IMR-90 (cell line): ENCODE results near the gene COL19A1. TPM values are rescaled to one million over a fixed set of nuclear protein-coding genes. Genes with fewer than 3 reads are reported as not detected.

Source experiments
- ATAC-seq: fragments of 200-7000 bp; cut with Tn5 transposase; 2 replicates; pipeline ENCODE4 v1.9.1; 2020; ENCODE audit warnings: low read depth, mild to moderate bottlenecking, moderate library complexity
- BruUV-seq: library from RNA; stranded (reverse); fragments of 400-500 nt; replicated peaks from 2 replicates; lab custom pipeline; 2021; lab: Mats Ljungman, UMichigan
- CTCF ChIA-PET: fragments of 300-600 bp; formaldehyde crosslinking; extraction: SDS; loops from one replicate; lab custom pipeline; 2021; ENCODE audit warnings: antibody characterized with exemption; lab: Yijun Ruan, JAX
- POLR2A ChIA-PET: fragments of 300-600 bp; sonication (Branson Sonifier 250); formaldehyde crosslinking; loops from one replicate; lab custom pipeline; 2022; ENCODE audit warnings: antibody characterized with exemption; ENCODE audit not compliant: unreplicated experiment; lab: Charles Lee
- DNase-seq: peaks from one replicate; pipeline ENCODE4 v3.0.0; 2013
- H2AFZ ChIP-seq: replicated peaks from 2 replicates; pipeline ENCODE3; 2013; ENCODE audit warnings: low read length, mild to moderate bottlenecking; ENCODE audit not compliant: poor library complexity
- H2AK5ac ChIP-seq: 2 replicates; pipeline ENCODE4 v1.6.1; 2013; ENCODE audit warnings: low read depth, low read length, inconsistent platforms
- H2AK9ac ChIP-seq: replicated peaks from 2 replicates; pipeline ENCODE3; 2013; ENCODE audit warnings: mild to moderate bottlenecking, low read depth, low read length, moderate library complexity; ENCODE audit not compliant: poor library complexity
- H2BK120ac ChIP-seq: 2 replicates; pipeline ENCODE4 v1.6.1; 2013; ENCODE audit warnings: low read depth, low read length, inconsistent platforms
- H2BK15ac ChIP-seq: 3 replicates; pipeline ENCODE4 v1.6.1; 2013; ENCODE audit warnings: low read depth, low read length, inconsistent platforms
- H2BK20ac ChIP-seq: 2 replicates; pipeline ENCODE4 v1.6.1; 2013; ENCODE audit warnings: low read depth, mild to moderate bottlenecking, inconsistent platforms, low read length, moderate library complexity
- H2BK5ac ChIP-seq: 2 replicates; pipeline ENCODE4 v1.6.1; 2013; ENCODE audit warnings: mild to moderate bottlenecking, low read depth, low read length, inconsistent platforms; ENCODE audit not compliant: poor library complexity, severe bottlenecking
- H3K14ac ChIP-seq: replicated peaks from 2 replicates; pipeline ENCODE4 v1.6.1; 2013; ENCODE audit warnings: low read depth, low read length, inconsistent platforms
- H3K18ac ChIP-seq: 2 replicates; pipeline ENCODE4 v1.6.1; 2013; ENCODE audit warnings: low read depth, low read length, control low read depth
- H3K23ac ChIP-seq: 2 replicates; pipeline ENCODE4 v1.6.1; 2013; ENCODE audit warnings: low read depth, low read length, inconsistent platforms
- H3K27ac ChIP-seq: 2 replicates; pipeline ENCODE4 v1.5.1; 2013; ENCODE audit warnings: mild to moderate bottlenecking, control low read depth, low read length; ENCODE audit not compliant: insufficient read depth
- H3K27me3 ChIP-seq: 2 replicates; pipeline ENCODE4 v1.6.1; 2013; ENCODE audit warnings: low read length; ENCODE audit not compliant: control insufficient read depth, insufficient read depth
- H3K36me3 ChIP-seq: 2 replicates; pipeline ENCODE4 v1.6.1; 2013; ENCODE audit warnings: low read length, mixed read lengths; ENCODE audit not compliant: control insufficient read depth, insufficient read depth
- H3K4ac ChIP-seq: 2 replicates; pipeline ENCODE4 v1.6.1; 2013; ENCODE audit warnings: low read depth, low read length, inconsistent platforms
- H3K4me1 ChIP-seq: 2 replicates; pipeline ENCODE4 v1.6.1; 2013; ENCODE audit warnings: low read length, mixed read lengths; ENCODE audit not compliant: control insufficient read depth, insufficient read depth
- H3K4me2 ChIP-seq: 2 replicates; pipeline ENCODE4 v1.6.1; 2013; ENCODE audit warnings: low read depth, mild to moderate bottlenecking, control low read depth, low read length, moderate library complexity
- H3K4me3 ChIP-seq: 2 replicates; pipeline ENCODE4 v1.5.1; 2013; ENCODE audit warnings: low read depth, mild to moderate bottlenecking, control low read depth, low read length, moderate library complexity; ENCODE audit not compliant: insufficient read depth
- H3K56ac ChIP-seq: 2 replicates; pipeline ENCODE4 v1.6.1; 2013; ENCODE audit warnings: low read length, inconsistent platforms; ENCODE audit not compliant: insufficient read depth; ENCODE audit errors: extremely low read depth
- H3K79me1 ChIP-seq, 2 experiments: 2 replicates each; pipeline ENCODE4 v1.6.1; 2013; ENCODE audit warnings: low read length in 2 of 2, inconsistent platforms in 1 of 2, low read depth in 1 of 2
- H3K9ac ChIP-seq: 2 replicates; pipeline ENCODE4 v1.6.1; 2013; ENCODE audit warnings: low read depth, low read length, control low read depth
- H3K9me1 ChIP-seq: 2 replicates; pipeline ENCODE4 v1.6.1; 2013; ENCODE audit warnings: low read length, inconsistent platforms; ENCODE audit not compliant: insufficient read depth
- H3K9me3 ChIP-seq: 2 replicates; pipeline ENCODE4 v1.6.1; 2013; ENCODE audit warnings: low read length; ENCODE audit not compliant: control insufficient read depth, insufficient read depth
- H4K20me1 ChIP-seq: 2 replicates; pipeline ENCODE4 v1.6.1; 2013; ENCODE audit warnings: low read length, inconsistent platforms; ENCODE audit not compliant: insufficient read depth
- H4K5ac ChIP-seq: 2 replicates; pipeline ENCODE4 v1.6.1; 2013; ENCODE audit warnings: mild to moderate bottlenecking, low read depth, low read length, control low read depth
- H4K8ac ChIP-seq, 2 experiments: 2 replicates each; pipeline ENCODE4 v1.6.1; 2013; ENCODE audit warnings: low read depth in 2 of 2, low read length in 2 of 2, control low read depth in 1 of 2, inconsistent platforms in 1 of 2
- H4K91ac ChIP-seq: 2 replicates; pipeline ENCODE4 v1.6.1; 2013; ENCODE audit warnings: low read depth, low read length, inconsistent platforms; ENCODE audit not compliant: insufficient read depth
- BHLHE40 ChIP-seq: fragments of 150-350 bp; IDR thresholded peaks from 2 replicates; pipeline ENCODE4 v1.6.1; 2016; ENCODE audit warnings: mild to moderate bottlenecking, low read depth, low read length
- CEBPB ChIP-seq: IDR thresholded peaks from 2 replicates; pipeline ENCODE4 v1.6.1; 2012; ENCODE audit warnings: low read depth, low read length, improper control_type of control experiment
- MAFK ChIP-seq: IDR thresholded peaks from 2 replicates; pipeline ENCODE4 v1.6.1; 2012; ENCODE audit warnings: low read depth, low read length, improper control_type of control experiment
- USF2 ChIP-seq: fragments of 150-350 bp; IDR thresholded peaks from 2 replicates; pipeline ENCODE4 v1.6.1; 2017; ENCODE audit warnings: mild to moderate bottlenecking, antibody characterized with exemption, low read length, low read depth
- WGBS, 2 experiments: methylation state at CpG; one replicate each; pipeline versions ENCODE4 v1.1.5 to v1.1.7; 2013; ENCODE audit warnings: missing lambda C conversion rate in 2 of 2; ENCODE audit not compliant: insufficient read length in 1 of 2; ENCODE audit errors: extremely low coverage in 2 of 2; 5-methylcytosine and 5-hydroxymethylcytosine counted together
- dilution Hi-C: fragments of 300-500 bp; cut with HindIII; formaldehyde crosslinking; loops from one replicate; pipeline ENCODE4 v1.14.3; 2018; ENCODE audit warnings: low sequenced_read_pairs; ENCODE audit not compliant: unreplicated experiment
- in situ Hi-C: fragments of 300-500 bp; cut with MboI; formaldehyde crosslinking; loops from 3 replicates; pipeline ENCODE4 v1.14.3; 2019; ENCODE audit warnings: low sequenced_read_pairs, inconsistent platforms, mixed read lengths
- intact Hi-C: fragments of 100-400 bp; cut with micrococcal nuclease; formaldehyde crosslinking; loops from 2 replicates; pipeline ENCODE4 v1.10.0; 2022
- polyA plus RNA-seq, 3 experiments: library from polyadenylated mRNA; depleted of rRNA; stranded (reverse); fragments of >200 nt; gene quantifications; 2 replicates each; pipeline ENCODE4 v1.2.3, GENCODE V29; 2012; ENCODE audit warnings: low replicate concordance in 1 of 3
- total RNA-seq: library from RNA; depleted of rRNA; stranded (reverse); fragments of >200 nt; gene quantifications from 2 replicates; pipeline ENCODE4 v1.2.3, GENCODE V29; 2012

The COL19A1 gene
- total and polyA plus RNA-seq, 2 of the 4 experiments (the other 2 are of a cell fraction), result under 0.01 TPM; not detected in 1

GRCh38 chr6:70176842-70177550 lies 310.6 kb downstream of the COL19A1 start:
- Histone ChIP-seq H3K4ac (no peak overlapping the region), H3K4me2 (no peak overlapping the region), H4K5ac (no peak overlapping the region), H3K4me1 (no peaks in the 10 kb centered on the region), H2BK120ac (no peak overlapping the region), H3K14ac (no peak overlapping the region), H3K9me3 (no peaks in the 10 kb centered on the region), H2AK5ac (no peak overlapping the region), H3K36me3 (no peaks in the 10 kb centered on the region), H4K8ac (no peak overlapping the region), H2BK20ac (no peak overlapping the region), H3K9me1 (no peaks in the 10 kb centered on the region), H2AFZ (no peak overlapping the region), H3K27ac (no peak overlapping the region), H3K27me3 (no peaks in the 10 kb centered on the region), H2BK15ac (no peak overlapping the region), H3K79me1 (no peaks in the 10 kb centered on the region), H3K23ac (no peak overlapping the region), H3K4me3 (no peak overlapping the region), H2BK5ac (no peak overlapping the region), H4K91ac (no peak overlapping the region), H4K20me1 (no peaks in the 10 kb centered on the region), H3K9ac (no peak overlapping the region), H2AK9ac (no peak overlapping the region), H3K18ac (no peak overlapping the region), H3K56ac (no peak overlapping the region)
- no CpG with 5 or more reads among the region's 3 CpGs for WGBS, 2 experiments
- intact Hi-C loops, result no loop called here
- ChIA-PET POLR2A (no interaction called here), CTCF (no interaction called here)
- dilution Hi-C loops, result no loop called here
- no peak for DNase-seq
- TF ChIP-seq BHLHE40 (no peak), CEBPB (no peak), USF2 (no peak), MAFK (no peak)
- in situ Hi-C loops, result no loop called here
- ATAC-seq, result no peak
- no TSS peak for BruUV-seq
